Thyroid gland (tissue), 4 donors: ENCODE measurements around the gene MAP3K7CL.

Source experiments
- POLR2A ChIP-seq, 2 donors: fragments of 450-650 bp; IDR thresholded peaks; one replicate each; pipeline ENCODE4 v1.6.1; 2017; ENCODE audit warnings: antibody characterized with exemption in 2 of 2, mild to moderate bottlenecking in 2 of 2, moderate library complexity in 1 of 2
- TF ChIP-seq, protein P1 (sequence below), 6 experiments: fragments of 200-600 bp in 3 of 6; fragments of 450-650 bp in 3 of 6; sonication (generic) in 3 of 6; IDR thresholded peaks; one replicate each; pipeline ENCODE4 v1.5.1; 2016 to 2019; ENCODE audit warnings: antibody characterized with exemption in 6 of 6, mild to moderate bottlenecking in 2 of 6, inconsistent platforms in 1 of 6, moderate library complexity in 1 of 6

- TF ChIP-seq, protein P1, sequence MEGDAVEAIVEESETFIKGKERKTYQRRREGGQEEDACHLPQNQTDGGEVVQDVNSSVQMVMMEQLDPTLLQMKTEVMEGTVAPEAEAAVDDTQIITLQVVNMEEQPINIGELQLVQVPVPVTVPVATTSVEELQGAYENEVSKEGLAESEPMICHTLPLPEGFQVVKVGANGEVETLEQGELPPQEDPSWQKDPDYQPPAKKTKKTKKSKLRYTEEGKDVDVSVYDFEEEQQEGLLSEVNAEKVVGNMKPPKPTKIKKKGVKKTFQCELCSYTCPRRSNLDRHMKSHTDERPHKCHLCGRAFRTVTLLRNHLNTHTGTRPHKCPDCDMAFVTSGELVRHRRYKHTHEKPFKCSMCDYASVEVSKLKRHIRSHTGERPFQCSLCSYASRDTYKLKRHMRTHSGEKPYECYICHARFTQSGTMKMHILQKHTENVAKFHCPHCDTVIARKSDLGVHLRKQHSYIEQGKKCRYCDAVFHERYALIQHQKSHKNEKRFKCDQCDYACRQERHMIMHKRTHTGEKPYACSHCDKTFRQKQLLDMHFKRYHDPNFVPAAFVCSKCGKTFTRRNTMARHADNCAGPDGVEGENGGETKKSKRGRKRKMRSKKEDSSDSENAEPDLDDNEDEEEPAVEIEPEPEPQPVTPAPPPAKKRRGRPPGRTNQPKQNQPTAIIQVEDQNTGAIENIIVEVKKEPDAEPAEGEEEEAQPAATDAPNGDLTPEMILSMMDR (IDR thresholded peaks at IDR 0.05) = no peak
- TF ChIP-seq POLR2A (IDR thresholded peaks at IDR 0.05) = no peak
Measured at GRCh38 chr21:29209696-29210095, 79.3 kb downstream of the MAP3K7CL start.
